ENCODE results near the gene ATXN1.
"Not testable (repeated sequence)": the region's sequence is repeated elsewhere in the genome, so short reads cannot be mapped to it uniquely, and the experiment has no call there.

The ATXN1 gene

GRCh38 chr6:16635810-16636602 is 125.3 kb downstream of the ATXN1 start:
- DNase-seq = no peak

GRCh38 chr6:16635291-16635809 is 125.9 kb downstream of the ATXN1 start:
- DNase-seq = no peak

GRCh38 chr6:16634855-16635254 is 126.4 kb downstream of the ATXN1 start:
- no peak for DNase-seq

GRCh38 chr6:16633961-16634360 is 127.3 kb downstream of the ATXN1 start:
- no peak for DNase-seq

- DNase-seq = no peak
These were observed 127.8 kb downstream of the ATXN1 start for GRCh38 chr6:16633465-16633864.

GRCh38 chr6:16632101-16632500 is 129.2 kb downstream of the ATXN1 start:
- no peak for DNase-seq

GRCh38 chr6:16630026-16630643 is 131.1 kb downstream of the ATXN1 start:
- no peak for DNase-seq

GRCh38 chr6:16628580-16628979 is 132.7 kb downstream of the ATXN1 start:
- DNase-seq = not testable (repeated sequence)

GRCh38 chr6:16626650-16627049 is 134.6 kb downstream of the ATXN1 start:
- DNase-seq = no peak

GRCh38 chr6:16625291-16626265 is 135.7 kb downstream of the ATXN1 start:
- no peak for DNase-seq

- DNase-seq = no peak
These were observed 136.5 kb downstream of the ATXN1 start for GRCh38 chr6:16624636-16625290.

GRCh38 chr6:16623731-16624130 is 137.5 kb downstream of the ATXN1 start:
- no peak for DNase-seq

- DNase-seq = no peak
These were observed 138.1 kb downstream of the ATXN1 start for GRCh38 chr6:16623029-16623653.

- DNase-seq = no peak
These were observed 139.1 kb downstream of the ATXN1 start for GRCh38 chr6:16622193-16622592.

GRCh38 chr6:16621002-16621401 is 140.3 kb downstream of the ATXN1 start:
- DNase-seq = no peak

- DNase-seq = no peak
These were observed 141.5 kb downstream of the ATXN1 start for GRCh38 chr6:16619777-16620176.

- DNase-seq = no peak
These were observed 142.3 kb downstream of the ATXN1 start for GRCh38 chr6:16618962-16619361.

GRCh38 chr6:16615215-16615614 is 146.0 kb downstream of the ATXN1 start:
- DNase-seq = not testable (repeated sequence)

GRCh38 chr6:16614143-16614542 is 147.1 kb downstream of the ATXN1 start:
- not testable (repeated sequence) for DNase-seq

GRCh38 chr6:16613504-16613903 is 147.8 kb downstream of the ATXN1 start:
- not testable (repeated sequence) for DNase-seq

GRCh38 chr6:16608444-16608843 is 152.8 kb downstream of the ATXN1 start:
- no peak for DNase-seq

GRCh38 chr6:16602035-16602434 is 159.2 kb downstream of the ATXN1 start:
- no peak for DNase-seq

All from SHP77 (cell line).